HG02943 (cell line): ENCODE results near the gene NFYC.

ENCODE experiments used
- ATAC-seq: cut with Tn5 transposase; IDR thresholded peaks from one replicate; pipeline ENCODE4 v1.9.1; 2021; ENCODE audit warnings: mild to moderate bottlenecking, low read depth, moderate library complexity; ENCODE audit not compliant: unreplicated experiment

Gene NFYC

DNA sequence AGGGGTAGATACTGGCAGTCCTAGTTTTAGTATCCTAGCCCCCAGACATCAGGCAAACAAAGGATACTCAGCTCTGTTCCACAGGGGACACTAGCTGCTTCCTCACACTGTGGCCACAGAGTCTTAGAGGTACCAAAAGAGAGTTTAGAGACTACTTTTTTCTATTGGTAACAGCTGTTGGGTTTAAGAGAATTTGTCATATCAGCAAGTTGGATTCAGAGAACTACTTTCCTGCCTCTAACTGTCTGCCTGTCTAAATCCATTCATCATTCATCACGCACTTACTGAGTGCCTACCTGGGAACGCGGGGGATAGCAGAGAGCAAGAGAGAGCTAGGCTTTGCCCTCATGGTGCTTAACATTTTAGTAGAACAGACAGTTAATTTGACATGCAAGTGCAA, 65.0 kb downstream of the NFYC start:
- ATAC-seq = no peak

DNA sequence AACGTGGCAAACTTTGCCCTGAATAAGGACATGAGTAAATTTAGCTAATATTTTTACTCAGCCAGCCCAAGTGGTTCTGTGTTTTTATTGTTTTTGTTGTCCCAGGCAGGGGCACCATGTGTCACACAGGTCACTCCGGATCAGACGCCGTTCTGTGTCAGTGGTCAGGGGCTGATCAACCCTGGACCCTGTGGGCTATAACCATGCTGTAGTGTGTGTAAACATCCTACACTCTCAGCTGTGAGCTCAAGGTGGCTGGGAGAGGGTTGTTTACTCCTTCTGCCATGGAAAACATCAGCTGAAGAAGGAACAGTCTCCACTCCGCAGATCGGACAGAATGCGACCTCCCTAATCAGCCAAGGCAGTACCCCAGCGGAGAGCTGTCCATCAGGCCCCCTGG, 65.6 kb downstream of the NFYC start:
- no peak for ATAC-seq

DNA sequence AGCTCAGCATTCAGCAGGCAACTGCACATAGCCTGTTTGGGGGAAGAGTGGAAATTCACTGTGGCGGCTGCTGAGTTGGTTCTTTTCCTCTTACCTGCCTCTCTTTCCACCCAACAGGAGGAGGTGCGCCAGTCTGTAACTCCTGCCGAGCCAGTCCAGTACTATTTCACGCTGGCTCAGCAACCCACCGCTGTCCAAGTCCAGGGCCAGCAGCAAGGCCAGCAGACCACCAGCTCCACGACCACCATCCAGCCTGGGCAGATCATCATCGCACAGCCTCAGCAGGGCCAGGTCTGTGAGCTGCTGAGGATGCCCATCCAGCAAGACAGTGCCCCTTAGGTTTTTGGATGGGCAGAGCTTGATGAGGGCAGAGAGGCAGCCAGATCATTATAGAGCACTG, 66.5 kb downstream of the NFYC start:
- ATAC-seq = no peak

DNA sequence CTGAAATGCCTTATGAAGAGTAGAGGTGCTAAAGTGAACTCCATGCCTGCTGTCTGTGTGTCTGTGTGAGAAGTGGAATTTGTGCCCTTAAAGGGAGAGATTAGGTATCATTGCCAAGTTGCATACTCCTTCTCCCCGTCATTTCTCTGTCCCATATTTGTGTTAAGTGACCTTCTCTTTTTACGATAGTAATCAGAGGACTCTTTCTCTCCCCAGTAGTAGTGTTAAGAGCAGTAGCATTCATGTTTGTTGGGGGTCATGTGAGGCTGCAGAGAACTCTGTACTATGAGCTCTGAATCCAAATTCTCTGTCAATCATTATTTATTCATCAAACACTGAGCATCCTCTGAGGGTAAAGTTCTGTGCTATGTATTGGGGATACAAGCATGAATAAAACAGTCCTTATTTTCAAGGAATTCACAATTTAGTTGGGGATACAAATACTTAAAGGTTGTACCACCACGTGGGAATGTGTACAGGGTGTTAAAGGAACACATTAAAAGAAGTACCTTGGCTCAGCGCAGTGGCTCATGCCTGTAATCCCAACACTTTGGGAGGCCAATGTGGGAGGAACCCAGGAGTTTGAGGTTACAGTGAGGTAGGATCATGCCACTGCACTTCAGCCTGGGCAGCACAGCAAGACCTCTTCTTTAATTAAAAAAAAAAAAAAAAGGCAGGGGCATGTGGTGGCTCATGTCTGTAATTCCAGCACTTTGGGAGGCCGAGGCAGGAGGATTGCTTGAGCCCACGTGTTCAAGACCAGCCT, 67.3 kb downstream of the NFYC start:
- ATAC-seq = no peak

DNA sequence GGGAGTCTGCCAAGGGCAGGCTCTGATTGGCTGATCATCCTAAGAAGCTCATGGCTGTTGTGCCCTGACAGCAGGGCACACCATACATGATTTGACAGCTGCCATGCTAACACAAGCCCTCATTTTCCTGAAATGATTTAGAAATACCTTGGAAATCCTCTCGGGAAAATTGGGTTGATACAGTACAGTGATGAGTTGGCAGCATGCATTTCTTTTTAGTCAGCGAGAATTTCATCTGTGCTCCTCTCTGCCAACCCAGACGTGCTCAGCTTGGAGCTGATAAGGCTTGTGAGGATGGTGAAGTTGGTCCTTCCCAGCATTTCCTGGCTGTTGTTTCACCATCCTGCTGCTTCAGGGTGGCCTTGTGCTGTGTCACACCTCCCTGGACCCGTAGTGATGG, 69.5 kb downstream of the NFYC start:
- ATAC-seq = no peak

DNA sequence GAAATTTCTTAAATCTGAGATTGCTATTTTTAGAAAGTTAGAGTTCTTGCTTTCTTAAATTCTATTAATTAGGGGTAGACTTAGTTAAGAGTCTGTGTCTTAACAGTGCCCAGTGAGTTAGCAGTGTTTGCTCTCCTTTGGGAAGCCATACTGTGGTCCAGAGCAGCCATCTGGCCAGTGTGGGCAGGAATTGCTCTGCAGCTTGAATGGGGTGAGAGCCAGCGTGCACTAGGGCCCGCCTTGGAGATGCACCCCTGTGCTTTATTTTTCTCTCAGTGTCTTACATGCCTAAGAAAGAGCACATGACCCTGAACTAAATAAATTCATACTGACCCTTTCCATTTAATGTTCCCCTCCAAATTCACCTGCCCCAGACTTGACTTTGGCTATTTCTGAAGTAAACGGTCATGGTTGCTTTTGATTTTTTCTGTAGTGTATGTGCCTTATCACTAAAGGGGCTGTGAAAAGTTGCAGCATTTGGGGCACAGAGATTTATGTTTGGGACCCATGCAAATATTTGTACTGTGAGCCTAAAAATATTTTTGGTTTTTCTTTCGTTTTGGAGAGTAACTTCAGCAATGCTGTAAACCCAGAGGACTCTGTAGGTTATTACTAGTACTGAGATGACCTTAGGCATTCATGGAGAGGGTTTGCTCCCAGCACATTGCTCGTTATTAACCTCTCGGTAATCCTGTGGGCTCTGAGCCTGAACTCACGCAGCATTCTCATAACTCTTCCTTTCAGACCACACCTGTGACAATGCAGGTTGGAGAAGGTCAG, 70.8 kb downstream of the NFYC start:
- no peak for ATAC-seq

DNA sequence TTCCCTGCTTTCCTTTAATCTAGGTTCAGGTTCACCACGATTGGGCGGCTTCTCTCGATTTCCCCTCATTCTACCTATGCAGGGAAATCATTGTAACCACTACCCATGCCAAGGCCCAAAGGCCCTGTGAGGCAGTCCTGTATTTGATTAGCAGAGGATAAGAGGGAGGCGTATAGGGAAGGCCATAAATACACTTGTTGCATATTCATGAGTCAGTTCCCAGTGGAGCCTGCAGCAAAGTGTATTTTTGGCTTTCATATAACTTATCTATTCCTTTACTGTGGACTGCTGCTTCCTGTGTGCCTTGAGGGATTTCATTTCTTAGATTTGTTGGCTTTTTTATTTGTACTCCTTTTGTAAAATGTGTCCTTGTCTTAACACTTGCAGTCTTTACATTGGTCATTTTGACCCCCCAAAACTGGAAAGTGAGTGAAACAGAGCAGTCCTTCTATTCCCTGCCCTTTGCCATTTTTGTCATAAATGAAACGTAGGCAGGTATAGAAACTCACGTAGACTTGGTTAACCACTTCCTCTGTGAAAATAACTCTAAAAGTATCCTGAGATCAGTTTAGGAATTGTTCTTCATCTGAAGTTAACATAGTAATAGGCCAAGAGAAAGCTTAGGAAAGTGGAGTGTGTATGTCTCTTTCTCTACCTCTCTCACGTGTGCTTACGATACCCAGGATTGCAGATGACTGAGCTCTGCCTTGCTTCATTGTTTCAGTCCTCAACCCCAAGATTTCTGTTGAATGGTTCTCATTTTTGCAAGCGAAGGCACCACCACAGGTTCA, 72.4 kb downstream of the NFYC start:
- no peak for ATAC-seq

DNA sequence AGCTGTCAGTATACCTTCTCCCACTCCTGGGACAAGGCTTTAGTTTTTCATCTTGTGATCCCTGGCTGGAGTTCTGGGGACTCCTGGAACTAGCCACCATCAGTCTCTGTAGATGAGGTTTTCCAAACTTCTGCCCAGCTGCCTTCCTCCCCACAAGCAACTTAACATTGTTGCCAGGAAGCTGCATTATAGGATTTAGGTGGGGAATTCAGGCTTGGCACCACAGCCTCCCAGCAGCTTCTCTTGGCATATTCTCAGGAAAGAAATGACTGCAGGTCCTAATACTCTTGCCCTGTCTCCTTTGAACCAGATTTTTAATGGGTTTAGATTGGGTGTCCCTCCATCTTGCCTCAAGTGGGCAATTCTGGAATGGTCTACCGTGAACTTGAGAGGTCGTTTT, 73.5 kb downstream of the NFYC start:
- no peak for ATAC-seq

DNA sequence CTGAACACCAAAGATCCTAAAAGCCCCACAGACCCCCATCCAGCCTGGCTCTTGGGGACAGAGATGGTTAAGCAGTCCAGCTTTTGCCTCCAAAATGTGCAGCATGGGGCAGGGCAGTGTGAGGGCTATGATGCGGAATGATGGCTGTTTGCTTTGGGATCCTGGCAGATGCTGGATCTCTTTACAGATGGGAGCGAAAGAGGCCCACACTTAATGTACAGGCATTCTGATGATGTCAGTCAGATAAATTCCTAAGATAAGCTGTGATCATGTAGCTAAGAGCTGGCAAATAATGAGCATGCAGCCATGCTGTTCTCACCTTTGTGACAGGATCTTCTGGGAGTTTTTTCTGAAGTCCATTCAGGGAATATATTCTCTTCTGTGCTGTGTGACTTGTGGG, 74.5 kb downstream of the NFYC start:
- ATAC-seq = no peak

DNA sequence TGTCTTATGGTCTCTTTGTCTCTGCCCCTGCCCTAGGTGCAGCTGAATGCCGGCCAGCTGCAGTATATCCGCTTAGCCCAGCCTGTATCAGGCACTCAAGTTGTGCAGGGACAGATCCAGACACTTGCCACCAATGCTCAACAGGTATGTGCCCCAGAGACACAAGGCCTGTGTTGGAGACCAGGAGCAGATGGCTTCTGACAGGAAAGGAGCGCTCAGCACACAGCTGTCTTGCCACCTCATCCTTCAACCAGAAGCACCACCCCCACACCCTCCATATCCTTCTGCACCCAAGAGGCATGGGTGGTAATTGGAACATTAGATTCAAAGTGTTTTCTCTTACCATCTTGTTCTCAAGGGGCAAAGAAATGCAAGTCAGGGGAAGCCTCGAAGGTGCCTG, 75.1 kb downstream of the NFYC start:
- ATAC-seq = no peak

DNA sequence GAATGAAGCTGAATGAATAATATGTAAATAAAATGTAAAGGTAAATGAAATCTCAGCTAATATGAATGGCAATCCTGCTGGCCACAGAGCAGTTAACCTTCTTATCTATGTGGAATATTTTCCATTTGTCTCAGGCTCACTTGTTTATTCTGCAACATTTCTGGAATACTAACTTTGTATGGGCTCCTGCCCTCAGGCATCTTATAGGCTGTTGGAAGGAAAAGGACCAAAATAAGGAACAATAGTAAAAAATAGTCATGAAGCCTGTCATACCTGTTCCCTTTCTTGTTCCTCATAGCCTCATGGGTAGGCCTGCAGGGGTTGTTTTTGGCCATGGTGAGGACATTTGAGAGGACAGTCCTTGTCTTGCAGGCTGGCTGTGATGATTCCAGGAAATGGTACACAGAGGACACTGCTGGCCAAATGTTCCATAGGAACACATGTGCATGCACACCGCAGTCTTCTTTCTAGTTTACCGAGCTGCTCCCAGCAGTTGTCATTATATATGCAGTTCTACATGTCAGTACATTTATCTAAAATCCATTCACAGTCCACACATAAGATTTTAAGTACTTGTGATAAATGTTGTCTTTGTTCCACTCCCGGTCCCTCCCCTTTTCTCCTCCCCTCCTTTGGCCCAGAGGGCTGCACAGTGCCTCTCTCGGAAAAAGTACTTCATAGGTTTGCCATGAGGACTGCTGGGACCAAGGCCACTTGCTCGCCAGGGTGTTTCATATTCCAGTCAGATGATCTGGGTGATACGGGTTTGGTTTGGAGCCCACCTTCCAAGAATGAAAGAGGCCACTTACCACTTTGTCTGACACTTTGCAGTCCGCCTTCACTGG, 76.9 kb downstream of the NFYC start:
- no peak for ATAC-seq

DNA sequence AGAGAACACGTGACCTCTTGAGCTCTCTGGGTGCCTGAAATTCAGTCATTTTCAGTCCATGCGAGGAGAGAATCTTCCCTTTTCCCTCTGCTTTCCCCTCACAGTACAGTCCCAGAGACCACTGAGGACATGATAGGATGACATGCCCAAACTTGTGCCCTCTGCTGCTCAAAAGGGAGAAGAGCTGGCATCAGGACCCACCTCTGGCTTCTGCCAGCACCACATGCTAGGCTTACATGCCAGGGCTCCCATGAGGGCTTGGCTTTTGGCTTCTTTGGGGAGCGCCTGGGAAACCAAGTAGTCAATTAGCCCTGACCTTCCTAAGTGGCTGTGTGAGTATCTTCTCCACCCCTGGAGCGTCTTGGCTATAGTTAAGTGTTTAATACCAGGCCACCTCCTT, 78.3 kb downstream of the NFYC start:
- ATAC-seq = no peak

DNA sequence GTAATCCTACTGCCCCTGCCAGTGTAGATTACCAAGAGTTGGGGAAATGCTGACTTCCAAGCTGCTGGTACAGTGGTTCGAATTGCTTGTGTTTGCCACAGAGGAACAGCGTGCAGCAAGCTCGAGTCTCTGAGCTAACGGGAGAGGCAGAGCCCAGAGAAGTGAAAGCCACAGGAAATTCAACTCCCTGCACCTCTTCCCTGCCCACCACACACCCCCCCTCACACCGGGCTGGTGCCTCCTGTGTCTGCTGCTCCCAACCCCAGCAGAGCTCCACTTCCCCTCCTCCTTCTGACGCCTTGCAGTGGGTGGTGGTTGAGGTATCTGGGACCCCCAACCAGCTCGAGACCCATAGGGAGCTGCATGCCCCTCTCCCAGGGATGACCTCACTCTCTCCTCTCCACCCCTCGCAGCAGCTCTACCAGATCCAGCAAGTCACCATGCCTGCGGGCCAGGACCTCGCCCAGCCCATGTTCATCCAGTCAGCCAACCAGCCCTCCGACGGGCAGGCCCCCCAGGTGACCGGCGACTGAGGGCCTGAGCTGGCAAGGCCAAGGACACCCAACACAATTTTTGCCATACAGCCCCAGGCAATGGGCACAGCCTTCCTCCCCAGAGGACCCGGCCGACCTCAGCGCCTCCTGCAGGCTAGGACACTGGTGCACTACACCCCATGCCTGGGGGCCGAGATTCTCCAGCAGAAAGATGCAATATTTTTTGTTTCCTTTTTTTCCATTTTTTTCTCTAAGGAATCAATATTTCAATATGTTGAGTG, 79.0 kb downstream of the NFYC start:
- no peak for ATAC-seq

DNA sequence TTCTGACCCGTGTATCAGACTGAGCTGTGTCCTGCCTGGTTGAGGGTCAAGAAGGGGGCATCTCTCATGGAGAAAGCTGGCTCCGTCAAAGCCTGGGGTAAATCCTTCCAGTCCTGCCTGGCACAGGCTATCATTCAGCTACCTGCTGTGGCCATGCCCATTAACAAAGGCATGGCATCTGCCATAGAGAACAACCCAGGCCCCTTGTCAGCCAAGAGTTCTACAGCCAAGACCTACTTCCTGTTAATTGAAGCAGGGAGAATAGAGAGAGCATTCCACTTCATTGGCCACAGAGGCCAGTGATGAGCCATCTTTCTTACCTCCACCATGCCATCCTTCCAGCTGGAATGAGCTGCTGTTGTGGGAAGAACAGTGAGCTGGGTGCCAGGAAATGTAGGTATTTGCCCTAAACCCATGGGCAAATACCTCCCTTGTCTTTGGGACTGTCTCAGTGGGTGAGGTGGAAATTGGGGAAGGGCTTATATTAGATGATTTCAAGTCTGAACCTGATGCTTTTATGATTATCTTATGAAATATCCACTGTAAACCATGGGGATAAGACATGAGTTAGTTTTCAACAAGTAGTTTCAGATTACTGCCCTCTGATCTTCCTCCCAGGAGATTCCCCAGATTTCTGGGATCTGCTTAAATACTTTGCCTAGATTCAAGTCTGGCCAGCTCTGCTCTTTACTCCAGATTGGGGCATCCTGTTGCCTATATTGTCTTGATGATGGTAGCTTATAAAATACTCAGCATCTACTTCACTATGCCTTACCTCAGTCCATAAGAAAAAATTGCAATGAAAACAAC, 80.8 kb downstream of the NFYC start:
- no peak for ATAC-seq

DNA sequence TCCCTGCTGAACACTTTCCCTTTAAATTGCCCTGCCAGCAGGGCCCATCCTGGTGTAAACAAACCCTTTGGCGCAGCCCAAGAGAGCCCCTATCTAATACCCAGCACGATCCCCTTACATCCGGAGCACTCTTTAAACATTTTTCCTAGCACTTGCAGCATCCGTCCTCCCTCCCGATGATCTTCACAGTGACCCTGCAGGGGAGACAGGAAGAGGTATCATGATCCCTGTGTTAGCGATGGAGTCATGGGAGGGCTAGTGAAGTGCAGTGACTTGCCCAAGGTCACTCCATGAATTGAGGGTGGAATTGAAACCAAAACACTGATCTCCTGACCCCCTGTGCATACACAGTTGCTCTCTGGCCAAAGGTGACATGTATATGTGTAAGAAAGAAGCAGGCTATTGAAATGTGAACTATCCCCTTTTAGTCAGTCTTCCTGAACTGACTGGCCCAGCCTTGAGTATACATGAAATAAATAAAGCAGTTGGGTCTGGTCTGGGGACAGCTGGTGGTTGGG, 82.3 kb downstream of the NFYC start:
- no peak for ATAC-seq

DNA sequence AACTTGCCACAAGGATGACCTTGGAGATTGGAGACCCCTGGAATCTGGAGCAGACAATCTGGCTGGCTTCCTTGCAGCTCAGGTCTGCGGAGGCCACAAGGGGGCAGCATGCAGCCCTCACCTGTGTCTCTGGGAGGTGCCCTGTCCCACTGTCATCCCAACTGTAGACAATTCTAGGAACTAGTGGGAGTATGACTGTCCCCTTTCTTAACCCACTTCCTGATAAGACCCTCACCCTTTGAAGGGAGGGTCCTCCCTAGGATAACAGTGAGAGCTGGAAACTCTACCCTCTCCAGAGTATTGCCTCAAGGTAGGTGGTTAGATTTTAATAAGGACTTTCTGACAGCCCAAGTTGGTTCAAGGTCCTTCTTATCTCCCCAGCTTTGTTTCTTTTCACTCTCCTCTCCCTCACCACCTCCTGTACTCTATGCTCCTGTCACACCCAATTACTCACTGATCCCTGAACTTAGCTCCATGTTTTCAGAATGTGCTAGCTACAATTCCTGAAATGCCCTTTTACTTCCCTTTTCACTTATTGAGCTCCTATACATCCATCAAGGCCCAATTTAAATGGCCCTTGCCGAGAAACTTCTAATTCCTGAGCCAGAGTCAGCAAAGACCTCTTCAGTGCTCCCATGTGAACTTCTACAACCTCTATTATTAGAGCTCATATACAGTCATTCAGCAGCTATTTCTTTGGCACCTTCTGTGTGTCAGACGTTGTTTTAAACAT, 82.9 kb downstream of the NFYC start:
- no peak for ATAC-seq

DNA sequence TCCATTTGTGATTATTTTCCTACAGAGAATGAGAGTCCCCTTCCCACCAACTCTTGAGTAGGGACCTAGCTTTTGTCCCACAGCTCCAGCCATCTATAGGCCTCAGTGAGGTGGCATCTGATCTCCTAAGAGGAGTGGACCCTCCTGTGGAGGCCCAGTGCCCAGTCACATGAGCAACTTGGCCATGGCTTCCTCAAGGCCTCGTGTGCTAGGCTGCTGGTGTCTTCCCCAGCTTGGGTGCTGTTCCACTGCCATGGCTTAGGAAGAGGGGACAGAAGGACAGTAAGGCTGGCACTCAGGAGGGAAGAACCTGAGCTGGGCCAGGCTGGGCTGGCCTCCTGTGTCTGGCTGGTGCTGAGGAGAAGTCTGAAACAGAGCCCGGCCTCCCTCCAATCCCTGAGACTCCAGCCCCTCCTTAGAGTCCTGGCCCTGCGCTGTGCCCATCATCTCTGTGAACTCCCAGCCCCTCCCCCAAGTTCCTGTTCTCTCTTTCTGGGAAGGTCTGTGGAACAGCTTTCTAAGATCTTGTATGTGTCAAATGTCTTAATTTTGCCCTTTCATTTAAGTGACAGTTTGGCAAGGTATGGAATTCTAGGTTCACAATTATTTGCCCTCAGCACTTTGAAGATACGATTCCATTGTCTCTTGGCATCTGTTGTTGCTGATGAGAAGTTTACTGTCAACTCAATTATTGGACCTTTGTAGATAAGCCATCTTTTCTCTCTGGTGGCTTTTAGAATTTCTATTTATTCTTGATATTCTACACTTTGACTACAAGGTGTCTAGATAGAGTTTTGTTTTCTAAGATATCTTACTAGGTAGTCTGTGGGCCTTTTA, 85.0 kb downstream of the NFYC start:
- no peak for ATAC-seq
